ENCODE measurements around the gene MAP3K5. TPM values are rescaled to one million over a fixed set of nuclear protein-coding genes. Genes with fewer than 3 reads are reported as not detected.

The MAP3K5 gene
- total RNA-seq, 1 donor from 2014 or later, result 4.7 TPM

DNA sequence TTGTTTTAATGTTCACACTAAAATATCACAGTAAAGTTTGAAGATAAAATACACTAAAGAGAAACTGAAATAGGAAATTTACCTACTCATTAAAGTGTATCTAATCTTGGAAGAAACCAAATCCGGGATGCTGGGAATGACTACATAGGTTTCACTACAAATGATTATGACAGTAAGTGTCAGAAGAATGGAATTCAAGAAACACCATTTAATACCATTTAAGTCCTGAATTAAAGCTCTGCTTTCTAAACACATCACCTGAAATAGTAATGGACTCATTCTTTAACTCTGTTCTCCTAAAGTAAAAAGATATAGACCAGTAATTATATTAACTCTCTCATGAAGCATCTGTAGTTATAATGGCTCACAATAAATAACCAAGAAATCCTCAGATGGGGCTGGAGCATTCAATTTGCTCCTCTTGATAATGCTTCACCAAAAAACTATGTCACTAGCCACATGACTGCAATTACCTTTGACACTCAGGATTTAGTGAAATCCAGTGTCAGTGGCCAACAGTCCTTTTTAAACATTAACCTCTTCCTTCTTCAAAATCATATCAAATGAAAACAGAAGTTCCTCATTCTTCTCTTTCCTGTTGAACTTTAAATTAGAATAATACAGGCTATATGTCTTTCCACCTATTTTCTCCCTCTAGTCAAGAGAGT, 283.4 kb downstream of the MAP3K5 start:
- no peaks in the 10 kb centered on the region for H3K36me3 Mint-ChIP-seq
- no peak overlapping the region for H3K4me3 Mint-ChIP-seq
- TF ChIP-seq, protein P1, sequence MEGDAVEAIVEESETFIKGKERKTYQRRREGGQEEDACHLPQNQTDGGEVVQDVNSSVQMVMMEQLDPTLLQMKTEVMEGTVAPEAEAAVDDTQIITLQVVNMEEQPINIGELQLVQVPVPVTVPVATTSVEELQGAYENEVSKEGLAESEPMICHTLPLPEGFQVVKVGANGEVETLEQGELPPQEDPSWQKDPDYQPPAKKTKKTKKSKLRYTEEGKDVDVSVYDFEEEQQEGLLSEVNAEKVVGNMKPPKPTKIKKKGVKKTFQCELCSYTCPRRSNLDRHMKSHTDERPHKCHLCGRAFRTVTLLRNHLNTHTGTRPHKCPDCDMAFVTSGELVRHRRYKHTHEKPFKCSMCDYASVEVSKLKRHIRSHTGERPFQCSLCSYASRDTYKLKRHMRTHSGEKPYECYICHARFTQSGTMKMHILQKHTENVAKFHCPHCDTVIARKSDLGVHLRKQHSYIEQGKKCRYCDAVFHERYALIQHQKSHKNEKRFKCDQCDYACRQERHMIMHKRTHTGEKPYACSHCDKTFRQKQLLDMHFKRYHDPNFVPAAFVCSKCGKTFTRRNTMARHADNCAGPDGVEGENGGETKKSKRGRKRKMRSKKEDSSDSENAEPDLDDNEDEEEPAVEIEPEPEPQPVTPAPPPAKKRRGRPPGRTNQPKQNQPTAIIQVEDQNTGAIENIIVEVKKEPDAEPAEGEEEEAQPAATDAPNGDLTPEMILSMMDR (conservative IDR thresholded peaks at IDR 0.05), result no peak
- no peak overlapping the region for H3K27ac Mint-ChIP-seq
- no peaks in the 10 kb centered on the region for H3K9me3 Mint-ChIP-seq
- no peaks in the 10 kb centered on the region for H3K27me3 Mint-ChIP-seq
- no peak for DNase-seq (ENCODE audit: extremely low spot score, unreplicated experiment)
- H3K4me1 Mint-ChIP-seq (ENCODE audit: unreplicated experiment), result peaks cover 4% of the 10 kb centered on the region

Other genes starting within 250 kb of the MAP3K5 start
- 17.8 and 45.4 TPM in 2 replicates for gene MAP7, start 242.1 kb downstream of the MAP3K5 start, total RNA-seq (ENCODE audit: low replicate concordance)
- gene PEX7, start 30.1 kb upstream of the MAP3K5 start, total RNA-seq (ENCODE audit: low replicate concordance), result 5.4 and 7.1 TPM in 2 replicates
- gene SLC35D3, start 129.8 kb upstream of the MAP3K5 start, total RNA-seq (ENCODE audit: low replicate concordance), result 0.41 and 0.50 TPM in 2 replicates

Data from type B pancreatic cell (in vitro differentiated cells).